ENCODE results near the gene PTPRR. TPM values are rescaled to one million over a fixed set of nuclear protein-coding genes. Genes with fewer than 3 reads are reported as not detected.
"Not testable (repeated sequence)": the region's sequence is repeated elsewhere in the genome, so short reads cannot be mapped to it uniquely, and the experiment has no call there.

The PTPRR gene
- total RNA-seq, 4 donors from 2014 or later: 0.12 to 0.67 (median 0.45) TPM

- no peaks in the 10 kb centered on the region for H3K9me3 ChIP-seq
- no peak for TF ChIP-seq POLR2AphosphoS5 (IDR thresholded peaks at IDR 0.05)
- TF ChIP-seq EP300 (IDR thresholded peaks at IDR 0.05): no peak
- TF ChIP-seq POLR2A (IDR thresholded peaks at IDR 0.05): no peak
- no peak for TF ChIP-seq CTCF (IDR thresholded peaks at IDR 0.05)
- ATAC-seq: no peak
- H3K27ac ChIP-seq: no peak overlapping the region
- WGBS, 2 donors (ENCODE audit: low coverage in 1 of 2): 65 to 90% methylated on average over 2 of the region's 2 CpGs
- H3K27me3 ChIP-seq: peaks cover 9% of the 10 kb centered on the region
- H3K4me1 ChIP-seq: no peaks in the 10 kb centered on the region
- H3K36me3 ChIP-seq: no peaks in the 10 kb centered on the region
- H3K4me3 ChIP-seq: no peak overlapping the region
Measured at GRCh38 chr12:70744178-70744577, 176.4 kb downstream of the PTPRR start.

GRCh38 chr12:70741256-70741655 lies 179.3 kb downstream of the PTPRR start:
- Histone ChIP-seq H3K27ac (no peak overlapping the region), H3K9me3 (no peaks in the 10 kb centered on the region), H3K36me3 (no peaks in the 10 kb centered on the region), H3K4me3 (no peak overlapping the region), H3K27me3 (peaks cover 13% of the 10 kb centered on the region), H3K4me1 (no peaks in the 10 kb centered on the region)
- WGBS, 2 donors (ENCODE audit: low coverage in 1 of 2): 63 to 82% methylated on average over 2 to 4 of the region's 4 CpGs
- no peak for TF ChIP-seq POLR2AphosphoS5 (IDR thresholded peaks at IDR 0.05)
- TF ChIP-seq EP300 (IDR thresholded peaks at IDR 0.05): no peak
- TF ChIP-seq POLR2A (IDR thresholded peaks at IDR 0.05): no peak
- no peak for TF ChIP-seq CTCF (IDR thresholded peaks at IDR 0.05)
- ATAC-seq: no peak

DNA sequence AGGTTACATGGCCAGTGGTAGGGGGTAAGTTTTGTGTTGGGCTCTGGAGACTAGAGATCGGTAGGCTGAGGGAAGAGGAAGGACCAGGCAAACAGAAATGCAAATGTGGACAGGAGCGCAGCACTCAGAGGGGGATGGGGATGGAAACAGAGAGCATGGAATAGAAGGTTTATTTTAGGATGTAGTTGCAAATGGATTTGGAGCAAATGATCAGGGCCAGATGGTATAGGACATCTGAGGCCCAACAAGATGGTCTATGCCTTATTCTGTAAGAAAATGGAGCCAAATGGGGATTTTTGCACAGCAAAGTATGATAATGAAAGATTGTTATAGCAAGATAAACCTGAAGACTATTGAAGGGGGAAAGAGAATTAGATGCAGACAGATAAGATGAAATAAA lies 180.8 kb downstream of the PTPRR start:
- no peak for ATAC-seq
- no peak overlapping the region for H3K4me3 ChIP-seq
- no peak overlapping the region for H3K27ac ChIP-seq
- H3K4me1 ChIP-seq: no peaks in the 10 kb centered on the region
- TF ChIP-seq POLR2AphosphoS5 (IDR thresholded peaks at IDR 0.05) (no peak), POLR2A (IDR thresholded peaks at IDR 0.05) (no peak), CTCF (IDR thresholded peaks at IDR 0.05) (no peak), EP300 (IDR thresholded peaks at IDR 0.05) (no peak)
- WGBS, 2 donors (ENCODE audit: low coverage in 1 of 2): 71 to 75% methylated on average over 1 to 2 of the region's 2 CpGs
- H3K27me3 ChIP-seq: peaks cover 13% of the 10 kb centered on the region
- H3K9me3 ChIP-seq: no peaks in the 10 kb centered on the region
- no peaks in the 10 kb centered on the region for H3K36me3 ChIP-seq

DNA sequence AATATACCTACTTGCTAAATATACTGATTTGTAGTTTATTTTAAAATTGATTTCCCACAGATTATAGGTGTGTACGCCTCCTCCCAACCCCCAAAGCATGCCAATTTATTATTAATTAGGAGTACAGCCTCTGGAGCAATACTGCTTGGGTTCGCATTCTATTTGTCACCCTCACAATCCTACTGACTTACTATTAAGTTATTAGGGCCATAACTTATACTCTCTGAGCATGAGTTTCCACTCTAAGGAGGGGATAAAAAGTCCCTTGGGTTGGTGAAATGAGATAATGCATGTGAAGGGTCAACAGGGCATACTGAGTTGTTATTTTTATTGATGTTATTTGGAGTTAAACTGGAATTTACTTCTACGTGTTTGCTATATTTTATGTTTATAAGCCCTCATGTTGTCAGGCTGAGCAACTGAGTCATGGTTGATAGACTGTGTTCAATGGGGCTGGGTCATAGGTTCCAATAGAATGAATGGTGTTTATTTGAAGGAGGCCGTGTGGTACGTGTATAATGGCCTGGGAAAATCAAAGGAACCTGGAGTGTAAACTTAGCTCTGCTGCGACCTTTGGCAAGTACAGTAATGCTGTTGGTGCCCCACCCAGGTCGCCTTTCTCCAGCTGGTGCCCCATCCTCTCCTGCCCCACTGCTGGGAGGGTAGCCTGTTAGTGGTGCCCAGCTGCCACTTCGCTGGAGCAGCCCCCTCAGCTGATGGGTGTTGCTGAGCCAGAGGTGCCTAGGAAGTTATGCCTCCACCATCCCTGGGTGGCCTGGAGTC lies 184.0 kb downstream of the PTPRR start:
- H3K9me3 ChIP-seq: no peaks in the 10 kb centered on the region
- no peak overlapping the region for H3K27ac ChIP-seq
- WGBS, 2 donors (ENCODE audit: low coverage in 1 of 2): 68 to 73% methylated on average over 5 to 6 of the region's 8 CpGs
- no peaks in the 10 kb centered on the region for H3K4me1 ChIP-seq
- no peak overlapping the region for H3K4me3 ChIP-seq
- H3K27me3 ChIP-seq: peaks cover 16% of the 10 kb centered on the region
- TF ChIP-seq CTCF (IDR thresholded peaks at IDR 0.05) (no peak), POLR2AphosphoS5 (IDR thresholded peaks at IDR 0.05) (no peak), POLR2A (IDR thresholded peaks at IDR 0.05) (no peak), EP300 (IDR thresholded peaks at IDR 0.05) (no peak)
- no peak for ATAC-seq
- no peaks in the 10 kb centered on the region for H3K36me3 ChIP-seq

- not testable (repeated sequence) for H3K36me3 ChIP-seq, H3K4me1 ChIP-seq, H3K27ac ChIP-seq, H3K4me3 ChIP-seq, H3K9me3 ChIP-seq, H3K27me3 ChIP-seq, ATAC-seq
- 62 to 90% methylated on average over 3 of the region's 3 CpGs for WGBS, 2 donors (ENCODE audit: low coverage in 1 of 2)
Measured at GRCh38 chr12:70735197-70735596, 185.3 kb downstream of the PTPRR start.

Measured in gastroesophageal sphincter (tissue), 4 donors.